Upper lobe of right lung (tissue), 1 donor: ENCODE measurements around the gene GOLGA6A. TPM values are rescaled to one million over a fixed set of nuclear protein-coding genes. Genes with fewer than 3 reads are reported as not detected.

ENCODE experiments used
- ATAC-seq: fragments of 200-7000 bp; cut with Tn5 transposase; one replicate; pipeline ENCODE4 v1.9.1; 2020; ENCODE audit warnings: mild to moderate bottlenecking, moderate library complexity
- DNase-seq: peaks from one replicate; pipeline ENCODE4 v3.0.0-alpha.2; 2020
- H3K27ac ChIP-seq: fragments of 200-600 bp; one replicate; pipeline ENCODE4 v1.8.0; 2022
- H3K27me3 ChIP-seq: fragments of 200-600 bp; one replicate; pipeline ENCODE4 v1.8.0; 2022; ENCODE audit warnings: mild to moderate bottlenecking
- H3K36me3 ChIP-seq: fragments of 200-600 bp; one replicate; pipeline ENCODE4 v1.8.0; 2022
- H3K4me1 ChIP-seq: fragments of 200-600 bp; one replicate; pipeline ENCODE4 v1.8.0; 2022
- H3K4me3 ChIP-seq: fragments of 200-600 bp; one replicate; pipeline ENCODE4 v1.8.0; 2022; ENCODE audit warnings: mild to moderate bottlenecking
- H3K9me3 ChIP-seq: fragments of 200-600 bp; one replicate; pipeline ENCODE4 v1.8.0; 2022
- intact Hi-C: fragments of 100-400 bp; cut with DNase I; formaldehyde crosslinking; loops from one replicate; pipeline ENCODE4 v1.11.0; 2022
- total RNA-seq: library from RNA; stranded (reverse); fragmentation: NEBNext Ultra II Directional; extraction: Animal tissue kit (Norgen Biotek cat#: 25700); gene quantifications from one replicate; pipeline ENCODE4 v1.2.1, GENCODE V29; 2021
- TF ChIP-seq, protein P1 (sequence below): fragments of 200-600 bp; IDR thresholded peaks from one replicate; pipeline ENCODE4 v1.8.0; 2022; ENCODE audit warnings: antibody characterized with exemption
- donor health status: DM: no; HTN: yes; CAD: no; lungs with severe emphysema.

Gene GOLGA6A
- total RNA-seq, 1 donor from 2014 or later, result not detected

DNA sequence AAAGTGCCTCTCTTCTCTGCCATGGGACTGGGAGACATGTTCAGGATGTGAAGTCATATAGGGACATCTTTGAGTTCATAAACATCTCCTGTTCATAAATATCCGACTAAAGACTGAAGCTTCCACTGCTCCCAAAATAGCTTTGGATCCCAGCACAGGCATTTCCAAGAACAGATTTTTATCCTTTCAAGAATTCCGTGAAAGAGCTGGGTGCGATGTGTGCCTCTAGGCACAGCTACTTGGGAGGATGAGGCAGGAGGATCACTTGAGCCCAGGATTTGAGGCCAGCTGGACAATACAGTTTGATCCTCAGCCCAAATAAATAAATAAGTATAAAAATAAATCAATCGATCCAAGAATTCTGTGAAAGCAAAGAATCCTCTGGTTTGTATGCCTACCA lies 41.3 kb upstream of the GOLGA6A start:
- intact Hi-C loops, result loop anchor here (5.0 kb wide), 1 partner anchor 189 kb away; no protein-coding TSS in a partner anchor
- Histone ChIP-seq H3K4me3 (no peak overlapping the region), H3K9me3 (no peaks in the 10 kb centered on the region), H3K27ac (no peak overlapping the region), H3K4me1 (peaks cover 11% of the 10 kb centered on the region), H3K36me3 (no peaks in the 10 kb centered on the region), H3K27me3 (peaks cover 60% of the 10 kb centered on the region)
- ATAC-seq (no peak), DNase-seq (no peak)
- TF ChIP-seq, protein P1, sequence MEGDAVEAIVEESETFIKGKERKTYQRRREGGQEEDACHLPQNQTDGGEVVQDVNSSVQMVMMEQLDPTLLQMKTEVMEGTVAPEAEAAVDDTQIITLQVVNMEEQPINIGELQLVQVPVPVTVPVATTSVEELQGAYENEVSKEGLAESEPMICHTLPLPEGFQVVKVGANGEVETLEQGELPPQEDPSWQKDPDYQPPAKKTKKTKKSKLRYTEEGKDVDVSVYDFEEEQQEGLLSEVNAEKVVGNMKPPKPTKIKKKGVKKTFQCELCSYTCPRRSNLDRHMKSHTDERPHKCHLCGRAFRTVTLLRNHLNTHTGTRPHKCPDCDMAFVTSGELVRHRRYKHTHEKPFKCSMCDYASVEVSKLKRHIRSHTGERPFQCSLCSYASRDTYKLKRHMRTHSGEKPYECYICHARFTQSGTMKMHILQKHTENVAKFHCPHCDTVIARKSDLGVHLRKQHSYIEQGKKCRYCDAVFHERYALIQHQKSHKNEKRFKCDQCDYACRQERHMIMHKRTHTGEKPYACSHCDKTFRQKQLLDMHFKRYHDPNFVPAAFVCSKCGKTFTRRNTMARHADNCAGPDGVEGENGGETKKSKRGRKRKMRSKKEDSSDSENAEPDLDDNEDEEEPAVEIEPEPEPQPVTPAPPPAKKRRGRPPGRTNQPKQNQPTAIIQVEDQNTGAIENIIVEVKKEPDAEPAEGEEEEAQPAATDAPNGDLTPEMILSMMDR, result no peak

DNA sequence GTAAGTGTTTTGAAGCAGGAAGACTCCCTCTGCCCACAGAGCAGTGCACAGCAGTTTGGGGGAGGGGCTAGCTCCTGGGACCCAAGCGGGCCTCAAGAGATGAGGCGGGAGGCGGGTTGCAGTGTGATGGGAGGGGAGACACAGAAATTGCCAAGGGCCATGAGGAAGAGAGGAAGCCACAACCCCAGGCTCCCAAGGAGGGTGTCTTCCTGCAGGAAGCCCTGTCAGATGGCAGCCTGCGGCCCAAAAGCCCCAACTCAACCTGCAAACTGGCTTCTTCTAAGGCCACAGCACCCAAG lies 40.7 kb upstream of the GOLGA6A start:
- DNase-seq (no peak), ATAC-seq (no peak)
- no peak overlapping the region for H3K27ac ChIP-seq
- TF ChIP-seq, protein P1, result no peak
- no peaks in the 10 kb centered on the region for H3K9me3 ChIP-seq
- intact Hi-C loops, result loop anchor here (5.0 kb wide), 1 partner anchor 189 kb away; no protein-coding TSS in a partner anchor
- no peaks in the 10 kb centered on the region for H3K36me3 ChIP-seq
- H3K4me3 ChIP-seq, result no peak overlapping the region
- H3K27me3 ChIP-seq, result peaks cover 54% of the 10 kb centered on the region
- H3K4me1 ChIP-seq, result peaks cover 6% of the 10 kb centered on the region

DNA sequence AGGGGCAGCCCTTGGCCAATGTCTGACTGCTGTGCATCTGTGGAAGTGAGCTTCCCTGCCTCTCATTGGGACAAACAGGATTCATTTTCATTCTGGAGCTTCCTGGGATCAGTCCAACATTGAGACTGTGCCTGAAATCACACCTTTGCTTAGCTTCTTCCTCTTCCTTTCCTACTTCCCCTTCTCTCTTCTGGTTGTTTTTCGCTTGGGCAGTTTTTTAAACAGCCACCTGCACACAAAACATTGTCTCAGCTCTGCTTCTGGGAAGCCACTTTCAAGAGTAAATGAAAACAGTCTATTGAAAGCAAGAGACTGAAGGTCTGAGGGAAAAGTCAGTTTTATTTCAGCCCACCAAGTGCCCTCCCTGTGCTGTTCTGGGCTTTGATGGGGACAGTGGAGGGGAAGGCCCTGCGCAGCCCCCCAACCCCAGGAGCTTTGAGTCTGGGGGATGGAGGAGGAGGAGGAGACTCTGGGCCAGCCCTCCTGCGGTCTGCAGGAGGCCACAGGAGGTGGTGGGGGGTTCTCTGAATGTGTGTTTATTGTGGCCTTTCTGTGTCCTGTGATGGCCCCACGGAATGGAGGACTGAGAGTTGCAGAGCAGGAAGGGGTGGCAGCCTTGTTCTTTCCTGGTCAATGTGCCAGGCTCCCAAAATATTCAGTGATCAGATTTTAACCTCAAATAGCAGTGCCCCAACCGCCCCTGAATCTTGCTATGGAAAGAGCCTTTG lies 40.2 kb upstream of the GOLGA6A start:
- intact Hi-C loops, result loop anchor here (5.0 kb wide), 1 partner anchor 190 kb away; no protein-coding TSS in a partner anchor
- peaks cover under 1% of the 10 kb centered on the region for H3K4me1 ChIP-seq
- H3K36me3 ChIP-seq, result no peaks in the 10 kb centered on the region
- TF ChIP-seq, protein P1, result no peak
- H3K4me3 ChIP-seq, result no peak overlapping the region
- DNase-seq, result no peak
- H3K27ac ChIP-seq, result no peak overlapping the region
- no peak for ATAC-seq
- no peaks in the 10 kb centered on the region for H3K9me3 ChIP-seq
- H3K27me3 ChIP-seq, result peaks cover 50% of the 10 kb centered on the region

DNA sequence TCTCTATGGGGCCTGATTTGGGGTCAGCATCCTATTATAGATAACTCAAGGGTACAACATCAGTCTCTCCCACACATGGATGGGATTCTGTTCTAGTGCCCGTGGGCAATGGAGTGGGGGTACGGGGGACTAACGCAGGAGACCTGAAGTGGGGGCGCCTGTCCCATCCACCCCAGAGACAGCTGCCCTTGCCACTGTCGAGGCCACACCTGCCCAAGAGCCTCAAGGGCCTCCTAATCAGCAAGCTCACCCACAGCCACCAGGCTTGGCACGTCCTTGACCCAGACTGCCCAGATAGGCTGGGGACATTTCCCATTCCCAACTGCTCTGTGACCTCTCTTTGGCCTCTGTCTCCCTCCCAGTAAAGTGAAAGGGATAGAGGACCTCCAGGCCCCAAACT lies 39.5 kb upstream of the GOLGA6A start:
- DNase-seq (no peak), ATAC-seq (no peak)
- intact Hi-C loops, result loop anchor here (5.0 kb wide), 1 partner anchor 190 kb away; no protein-coding TSS in a partner anchor
- H3K4me1 ChIP-seq, result no peaks in the 10 kb centered on the region
- no peak overlapping the region for H3K4me3 ChIP-seq
- H3K27ac ChIP-seq, result no peak overlapping the region
- TF ChIP-seq, protein P1, result no peak
- H3K27me3 ChIP-seq, result peaks cover 45% of the 10 kb centered on the region
- no peaks in the 10 kb centered on the region for H3K9me3 ChIP-seq
- no peaks in the 10 kb centered on the region for H3K36me3 ChIP-seq

DNA sequence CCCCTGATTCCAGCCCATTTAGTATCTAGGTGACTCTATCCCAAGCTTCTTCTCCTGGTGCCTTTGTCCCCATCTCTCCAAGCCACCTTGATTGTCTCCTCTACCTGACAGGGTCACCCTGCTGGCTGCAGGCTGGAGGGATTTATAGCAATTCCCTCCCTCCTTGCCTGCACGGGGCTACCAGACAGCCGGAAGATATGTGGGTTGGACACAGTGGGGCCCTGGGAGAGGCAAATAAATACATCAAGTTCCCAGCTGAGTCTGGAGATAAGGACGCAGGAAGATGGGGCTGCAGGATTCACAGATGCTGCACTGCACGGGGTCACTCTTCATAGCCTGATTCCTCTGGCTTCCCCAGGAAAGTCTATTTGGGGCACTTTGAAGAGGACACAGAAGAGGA lies 38.7 kb upstream of the GOLGA6A start:
- ATAC-seq (no peak), DNase-seq (no peak)
- intact Hi-C loops, result loop anchor here (5.0 kb wide), 1 partner anchor 191 kb away; no protein-coding TSS in a partner anchor
- no peaks in the 10 kb centered on the region for H3K36me3 ChIP-seq
- H3K4me1 ChIP-seq, result no peaks in the 10 kb centered on the region
- no peaks in the 10 kb centered on the region for H3K9me3 ChIP-seq
- peaks cover 41% of the 10 kb centered on the region for H3K27me3 ChIP-seq
- no peak overlapping the region for H3K27ac ChIP-seq
- TF ChIP-seq, protein P1, result no peak
- no peak overlapping the region for H3K4me3 ChIP-seq
